IMR-90 (cell line): ENCODE measurements around the gene CHCHD1. TPM values are rescaled to one million over a fixed set of nuclear protein-coding genes. Genes with fewer than 3 reads are reported as not detected.
A peak's percentile ranks its signal among the peaks of the same experiment; 100 is the strongest.

Experiments
- ATAC-seq: fragments of 200-7000 bp; cut with Tn5 transposase; 2 replicates; pipeline ENCODE4 v1.9.1; 2020; ENCODE audit warnings: low read depth, mild to moderate bottlenecking, moderate library complexity
- BruUV-seq: library from RNA; stranded (reverse); fragments of 400-500 nt; replicated peaks from 2 replicates; lab custom pipeline; 2021; lab: Mats Ljungman, UMichigan
- CTCF ChIA-PET: fragments of 300-600 bp; formaldehyde crosslinking; extraction: SDS; loops from one replicate; lab custom pipeline; 2021; ENCODE audit warnings: antibody characterized with exemption; lab: Yijun Ruan, JAX
- POLR2A ChIA-PET: fragments of 300-600 bp; sonication (Branson Sonifier 250); formaldehyde crosslinking; loops from one replicate; lab custom pipeline; 2022; ENCODE audit warnings: antibody characterized with exemption; ENCODE audit not compliant: unreplicated experiment; lab: Charles Lee
- DNase-seq: peaks from one replicate; pipeline ENCODE4 v3.0.0; 2013
- H2AFZ ChIP-seq: replicated peaks from 2 replicates; pipeline ENCODE3; 2013; ENCODE audit warnings: low read length, mild to moderate bottlenecking; ENCODE audit not compliant: poor library complexity
- H2AK5ac ChIP-seq: 2 replicates; pipeline ENCODE4 v1.6.1; 2013; ENCODE audit warnings: low read depth, low read length, inconsistent platforms
- H2AK9ac ChIP-seq: replicated peaks from 2 replicates; pipeline ENCODE3; 2013; ENCODE audit warnings: mild to moderate bottlenecking, low read depth, low read length, moderate library complexity; ENCODE audit not compliant: poor library complexity
- H2BK120ac ChIP-seq: 2 replicates; pipeline ENCODE4 v1.6.1; 2013; ENCODE audit warnings: low read depth, low read length, inconsistent platforms
- H2BK15ac ChIP-seq: 3 replicates; pipeline ENCODE4 v1.6.1; 2013; ENCODE audit warnings: low read depth, low read length, inconsistent platforms
- H2BK20ac ChIP-seq: 2 replicates; pipeline ENCODE4 v1.6.1; 2013; ENCODE audit warnings: low read depth, mild to moderate bottlenecking, inconsistent platforms, low read length, moderate library complexity
- H2BK5ac ChIP-seq: 2 replicates; pipeline ENCODE4 v1.6.1; 2013; ENCODE audit warnings: mild to moderate bottlenecking, low read depth, low read length, inconsistent platforms; ENCODE audit not compliant: poor library complexity, severe bottlenecking
- H3K14ac ChIP-seq: replicated peaks from 2 replicates; pipeline ENCODE4 v1.6.1; 2013; ENCODE audit warnings: low read depth, low read length, inconsistent platforms
- H3K18ac ChIP-seq: 2 replicates; pipeline ENCODE4 v1.6.1; 2013; ENCODE audit warnings: low read depth, low read length, control low read depth
- H3K23ac ChIP-seq: 2 replicates; pipeline ENCODE4 v1.6.1; 2013; ENCODE audit warnings: low read depth, low read length, inconsistent platforms
- H3K27ac ChIP-seq: 2 replicates; pipeline ENCODE4 v1.5.1; 2013; ENCODE audit warnings: mild to moderate bottlenecking, control low read depth, low read length; ENCODE audit not compliant: insufficient read depth
- H3K27me3 ChIP-seq: 2 replicates; pipeline ENCODE4 v1.6.1; 2013; ENCODE audit warnings: low read length; ENCODE audit not compliant: control insufficient read depth, insufficient read depth
- H3K36me3 ChIP-seq: 2 replicates; pipeline ENCODE4 v1.6.1; 2013; ENCODE audit warnings: low read length, mixed read lengths; ENCODE audit not compliant: control insufficient read depth, insufficient read depth
- H3K4ac ChIP-seq: 2 replicates; pipeline ENCODE4 v1.6.1; 2013; ENCODE audit warnings: low read depth, low read length, inconsistent platforms
- H3K4me1 ChIP-seq: 2 replicates; pipeline ENCODE4 v1.6.1; 2013; ENCODE audit warnings: low read length, mixed read lengths; ENCODE audit not compliant: control insufficient read depth, insufficient read depth
- H3K4me2 ChIP-seq: 2 replicates; pipeline ENCODE4 v1.6.1; 2013; ENCODE audit warnings: low read depth, mild to moderate bottlenecking, control low read depth, low read length, moderate library complexity
- H3K4me3 ChIP-seq: 2 replicates; pipeline ENCODE4 v1.5.1; 2013; ENCODE audit warnings: low read depth, mild to moderate bottlenecking, control low read depth, low read length, moderate library complexity; ENCODE audit not compliant: insufficient read depth
- H3K56ac ChIP-seq: 2 replicates; pipeline ENCODE4 v1.6.1; 2013; ENCODE audit warnings: low read length, inconsistent platforms; ENCODE audit not compliant: insufficient read depth; ENCODE audit errors: extremely low read depth
- H3K79me1 ChIP-seq, 2 experiments: 2 replicates each; pipeline ENCODE4 v1.6.1; 2013; ENCODE audit warnings: low read length in 2 of 2, inconsistent platforms in 1 of 2, low read depth in 1 of 2
- H3K9ac ChIP-seq: 2 replicates; pipeline ENCODE4 v1.6.1; 2013; ENCODE audit warnings: low read depth, low read length, control low read depth
- H3K9me1 ChIP-seq: 2 replicates; pipeline ENCODE4 v1.6.1; 2013; ENCODE audit warnings: low read length, inconsistent platforms; ENCODE audit not compliant: insufficient read depth
- H3K9me3 ChIP-seq: 2 replicates; pipeline ENCODE4 v1.6.1; 2013; ENCODE audit warnings: low read length; ENCODE audit not compliant: control insufficient read depth, insufficient read depth
- H4K20me1 ChIP-seq: 2 replicates; pipeline ENCODE4 v1.6.1; 2013; ENCODE audit warnings: low read length, inconsistent platforms; ENCODE audit not compliant: insufficient read depth
- H4K5ac ChIP-seq: 2 replicates; pipeline ENCODE4 v1.6.1; 2013; ENCODE audit warnings: mild to moderate bottlenecking, low read depth, low read length, control low read depth
- H4K8ac ChIP-seq, 2 experiments: 2 replicates each; pipeline ENCODE4 v1.6.1; 2013; ENCODE audit warnings: low read depth in 2 of 2, low read length in 2 of 2, control low read depth in 1 of 2, inconsistent platforms in 1 of 2
- H4K91ac ChIP-seq: 2 replicates; pipeline ENCODE4 v1.6.1; 2013; ENCODE audit warnings: low read depth, low read length, inconsistent platforms; ENCODE audit not compliant: insufficient read depth
- MAZ ChIP-seq: IDR thresholded peaks from 2 replicates; pipeline ENCODE4 v1.6.1; 2012; ENCODE audit warnings: low read depth, mild to moderate bottlenecking, low read length, improper control_type of control experiment, moderate library complexity, borderline replicate concordance
- MXI1 ChIP-seq: IDR thresholded peaks from 2 replicates; pipeline ENCODE4 v1.6.1; 2012; ENCODE audit warnings: low read depth, mild to moderate bottlenecking, low read length, moderate library complexity, borderline replicate concordance
- WGBS, 2 experiments: methylation state at CpG; one replicate each; pipeline versions ENCODE4 v1.1.5 to v1.1.7; 2013; ENCODE audit warnings: missing lambda C conversion rate in 2 of 2; ENCODE audit not compliant: insufficient read length in 1 of 2; ENCODE audit errors: extremely low coverage in 2 of 2; 5-methylcytosine and 5-hydroxymethylcytosine counted together
- dilution Hi-C: fragments of 300-500 bp; cut with HindIII; formaldehyde crosslinking; loops from one replicate; pipeline ENCODE4 v1.14.3; 2018; ENCODE audit warnings: low sequenced_read_pairs; ENCODE audit not compliant: unreplicated experiment
- in situ Hi-C: fragments of 300-500 bp; cut with MboI; formaldehyde crosslinking; loops from 3 replicates; pipeline ENCODE4 v1.14.3; 2019; ENCODE audit warnings: low sequenced_read_pairs, inconsistent platforms, mixed read lengths
- intact Hi-C: fragments of 100-400 bp; cut with micrococcal nuclease; formaldehyde crosslinking; loops from 2 replicates; pipeline ENCODE4 v1.10.0; 2022
- polyA plus RNA-seq, 3 experiments: library from polyadenylated mRNA; depleted of rRNA; stranded (reverse); fragments of >200 nt; gene quantifications; 2 replicates each; pipeline ENCODE4 v1.2.3, GENCODE V29; 2012; ENCODE audit warnings: low replicate concordance in 1 of 3
- total RNA-seq: library from RNA; depleted of rRNA; stranded (reverse); fragments of >200 nt; gene quantifications from 2 replicates; pipeline ENCODE4 v1.2.3, GENCODE V29; 2012
- TF ChIP-seq, protein P1 (sequence below): conservative IDR thresholded peaks from 2 replicates; pipeline ENCODE4 v1.5.1; 2012; ENCODE audit warnings: mild to moderate bottlenecking, low read depth, low read length, improper control_type of control experiment

Gene CHCHD1
- total and polyA plus RNA-seq, 2 of the 4 experiments (the other 2 are of a cell fraction) = 11.5 to 21.0 TPM

DNA sequence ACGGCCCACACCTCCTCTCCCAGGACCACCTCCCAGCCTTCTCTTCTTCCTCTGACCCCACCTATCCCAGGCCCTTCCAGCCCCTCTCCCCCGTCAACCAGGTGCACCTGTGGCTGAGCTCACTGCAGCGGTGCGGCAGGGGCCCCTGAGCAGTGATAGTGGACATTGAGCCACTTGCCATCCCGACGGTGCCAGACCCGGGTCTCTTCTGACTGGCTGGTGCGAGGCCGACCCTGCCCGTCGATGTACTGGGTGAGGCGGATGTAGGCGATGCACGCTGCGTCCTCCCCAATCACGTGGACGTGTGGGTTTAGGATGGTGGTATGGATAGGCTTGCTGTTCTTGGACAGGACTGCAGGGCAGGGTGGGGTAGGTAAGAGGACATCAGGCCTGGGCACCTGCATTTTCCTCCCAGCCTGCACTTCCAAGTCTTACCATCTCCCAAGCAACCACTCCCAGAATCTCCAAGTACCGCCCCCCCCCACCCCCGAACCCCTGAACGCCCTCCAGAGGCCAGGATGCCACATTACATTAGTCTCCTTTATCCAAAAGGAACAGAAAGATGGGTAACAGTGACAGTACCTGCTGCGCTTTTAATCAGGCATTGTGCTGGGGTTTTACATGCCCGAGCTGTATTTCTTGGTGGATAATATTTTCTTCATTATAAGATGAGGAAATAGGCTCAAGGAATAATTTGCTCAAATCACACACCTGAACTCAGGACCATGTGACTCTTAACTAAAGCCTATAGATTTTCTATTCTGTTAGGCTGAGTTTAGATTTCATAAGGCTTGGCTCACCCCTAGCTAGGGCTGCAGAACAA is 33.3 kb downstream of the CHCHD1 start:
- H3K9me1 ChIP-seq = peaks cover 10% of the 10 kb centered on the region; the same call in 1 of the 2 replicates
- in situ Hi-C loops (no loop called here), intact Hi-C loops (no loop called here), dilution Hi-C loops (no loop called here)
- H3K27me3 ChIP-seq = no peaks in the 10 kb centered on the region
- ChIA-PET POLR2A (no interaction called here), CTCF (interaction anchor here (0.6 kb wide), 1 partner anchor 31 kb away, joined by 3 read pairs; no protein-coding TSS in a partner anchor)
- H3K56ac ChIP-seq = no peak overlapping the region
- H3K14ac ChIP-seq = no peak overlapping the region
- H2BK20ac ChIP-seq = no peak overlapping the region
- H4K91ac ChIP-seq = no peak overlapping the region
- H3K4me3 ChIP-seq = no peak overlapping the region
- no TSS peak for BruUV-seq
- peaks cover 23% of the 10 kb centered on the region for H3K36me3 ChIP-seq
- H3K27ac ChIP-seq = no peak overlapping the region
- 92% methylated on average over 2 of the region's 22 CpGs; no CpG with 5 or more reads in 1 of the 2 experiments for WGBS, 2 experiments
- no peak overlapping the region for H3K23ac ChIP-seq
- H3K4me2 ChIP-seq = no peak overlapping the region
- H2BK15ac ChIP-seq = peak overlapping the region; percentile 40; the same call in 1 of the 3 replicates
- H2AK9ac ChIP-seq = no peak overlapping the region
- no peak overlapping the region for H4K8ac ChIP-seq
- H4K5ac ChIP-seq = no peak overlapping the region
- H3K18ac ChIP-seq = no peak overlapping the region; the same call in 1 of the 2 replicates
- 0 out of 2 replicates have a peak overlapping the region, but pooled peaks have one; percentile 25 for H3K4ac ChIP-seq
- H2BK5ac ChIP-seq = peak overlapping the region; percentile 76
- no peaks in the 10 kb centered on the region for H4K20me1 ChIP-seq
- peak overlapping the region; percentile 91 for H2AK5ac ChIP-seq
- peaks cover 12% of the 10 kb centered on the region for H3K4me1 ChIP-seq
- no peak for TF ChIP-seq MXI1
- TF ChIP-seq MAZ = no peak
- TF ChIP-seq, protein P1, sequence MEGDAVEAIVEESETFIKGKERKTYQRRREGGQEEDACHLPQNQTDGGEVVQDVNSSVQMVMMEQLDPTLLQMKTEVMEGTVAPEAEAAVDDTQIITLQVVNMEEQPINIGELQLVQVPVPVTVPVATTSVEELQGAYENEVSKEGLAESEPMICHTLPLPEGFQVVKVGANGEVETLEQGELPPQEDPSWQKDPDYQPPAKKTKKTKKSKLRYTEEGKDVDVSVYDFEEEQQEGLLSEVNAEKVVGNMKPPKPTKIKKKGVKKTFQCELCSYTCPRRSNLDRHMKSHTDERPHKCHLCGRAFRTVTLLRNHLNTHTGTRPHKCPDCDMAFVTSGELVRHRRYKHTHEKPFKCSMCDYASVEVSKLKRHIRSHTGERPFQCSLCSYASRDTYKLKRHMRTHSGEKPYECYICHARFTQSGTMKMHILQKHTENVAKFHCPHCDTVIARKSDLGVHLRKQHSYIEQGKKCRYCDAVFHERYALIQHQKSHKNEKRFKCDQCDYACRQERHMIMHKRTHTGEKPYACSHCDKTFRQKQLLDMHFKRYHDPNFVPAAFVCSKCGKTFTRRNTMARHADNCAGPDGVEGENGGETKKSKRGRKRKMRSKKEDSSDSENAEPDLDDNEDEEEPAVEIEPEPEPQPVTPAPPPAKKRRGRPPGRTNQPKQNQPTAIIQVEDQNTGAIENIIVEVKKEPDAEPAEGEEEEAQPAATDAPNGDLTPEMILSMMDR = 0 out of 2 replicates have a peak, but pooled peaks have one; percentile 11
- DNase-seq (no peak), ATAC-seq (no peak)
- no peak overlapping the region for H2AFZ ChIP-seq
- no peak overlapping the region for H2BK120ac ChIP-seq
- H3K79me1 ChIP-seq = peaks cover 5 to 20% of the 10 kb centered on the region in 2 experiments; a peak in 3 of 4 replicates
- no peaks in the 10 kb centered on the region for H3K9me3 ChIP-seq
- H3K9ac ChIP-seq = peak overlapping the region; percentile 30; the same call in 1 of the 2 replicates
